HG03066 (cell line): ENCODE results near the gene INPP5K.
"Not testable (repeated sequence)": the region's sequence is repeated elsewhere in the genome, so short reads cannot be mapped to it uniquely, and the experiment has no call there.

Source experiments
- ATAC-seq: cut with Tn5 transposase; IDR thresholded peaks from one replicate; pipeline ENCODE4 v1.9.1; 2021; ENCODE audit warnings: low read depth; ENCODE audit not compliant: unreplicated experiment

The INPP5K gene

DNA sequence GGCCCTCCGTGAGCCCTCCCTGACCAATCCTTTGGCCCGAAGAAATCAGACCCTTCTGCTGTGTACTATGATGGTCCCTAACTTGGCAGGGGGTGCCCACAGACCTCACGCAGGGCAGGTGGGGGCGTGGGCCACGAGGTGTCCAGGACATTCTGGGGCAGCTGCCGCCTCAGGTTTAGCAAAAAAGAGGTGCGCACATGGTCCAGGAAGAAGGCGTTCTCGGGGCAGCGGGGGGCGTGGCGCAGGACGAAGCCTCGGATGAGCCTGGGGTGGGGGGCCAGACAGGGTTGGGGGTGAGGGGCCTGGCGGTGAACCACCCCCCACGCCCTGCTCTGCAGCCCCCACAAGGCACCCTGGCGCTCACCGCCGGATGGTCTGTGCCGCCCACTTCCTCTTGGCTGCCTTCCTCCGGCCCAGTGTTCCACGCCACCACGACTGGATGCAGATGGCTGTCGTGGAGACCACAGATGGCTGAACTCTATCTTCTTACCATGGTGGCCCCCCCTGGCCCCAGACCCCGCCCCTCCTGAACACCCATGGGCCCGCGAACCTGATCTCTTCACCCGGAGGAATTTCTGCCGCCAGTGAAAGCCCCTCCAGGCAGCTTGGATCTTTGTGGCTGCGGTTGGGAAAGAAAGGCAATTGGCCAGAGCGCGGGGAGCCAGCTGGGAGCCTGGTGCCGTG is 46.2 kb downstream of the INPP5K start:
- ATAC-seq, result no peak

DNA sequence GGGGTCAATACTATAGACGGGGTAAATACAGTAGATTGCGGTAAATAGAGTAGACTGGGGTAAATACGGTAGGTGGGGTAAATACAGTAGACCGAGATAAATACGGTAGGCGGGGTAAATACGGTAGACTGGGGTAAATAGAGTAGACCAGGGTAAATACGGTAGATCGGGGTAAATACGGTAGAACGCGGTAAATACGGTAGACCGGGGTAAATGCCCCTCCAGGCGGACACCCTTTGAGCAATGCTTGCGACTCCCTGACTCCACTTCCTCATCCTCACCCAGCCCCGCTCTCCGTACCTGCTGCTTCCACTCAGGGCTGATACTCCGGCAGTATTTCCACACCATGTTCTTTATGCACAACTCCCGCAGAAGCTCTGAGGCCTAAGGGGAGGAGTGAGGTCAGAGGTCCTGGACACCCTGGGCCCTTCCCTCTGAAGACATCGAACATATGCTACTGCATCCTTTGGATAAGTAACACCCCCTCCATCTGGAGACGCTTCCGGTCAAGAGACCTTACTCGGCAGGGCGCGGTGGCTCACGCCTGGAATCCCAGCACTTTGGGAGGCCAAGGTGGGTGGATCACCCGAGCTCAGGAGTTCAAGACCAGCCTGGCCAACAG is 47.1 kb downstream of the INPP5K start:
- ATAC-seq, result no peak

DNA sequence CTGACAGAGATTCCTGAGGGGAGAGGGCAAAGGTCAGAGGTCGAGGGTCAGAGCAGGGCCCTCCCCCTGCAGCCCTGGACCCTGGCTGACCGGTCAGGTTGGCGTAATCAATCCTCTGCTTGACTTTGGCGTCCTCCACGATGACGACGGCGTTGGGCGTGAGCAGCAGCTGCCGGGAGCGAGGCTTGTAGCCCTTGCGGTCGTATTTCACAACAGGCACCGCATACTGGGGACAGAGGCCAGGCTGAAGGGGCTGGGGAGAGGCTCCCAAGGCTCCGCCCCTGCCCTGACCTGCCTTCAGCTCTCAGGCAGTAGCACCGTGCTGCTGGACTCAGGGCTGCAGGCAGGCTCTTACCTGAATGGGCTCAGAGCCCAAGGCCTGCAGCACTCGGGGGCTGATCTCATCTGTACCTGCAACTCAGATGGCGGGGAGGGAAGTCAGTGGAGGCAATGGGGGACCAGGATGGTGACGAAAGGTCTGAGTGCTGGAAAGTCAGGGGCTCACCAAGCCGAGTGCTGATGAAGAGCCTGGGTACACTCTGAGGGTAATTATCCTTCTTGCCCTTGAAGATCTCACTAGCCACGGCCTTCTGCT is 48.4 kb downstream of the INPP5K start:
- no peak for ATAC-seq

DNA sequence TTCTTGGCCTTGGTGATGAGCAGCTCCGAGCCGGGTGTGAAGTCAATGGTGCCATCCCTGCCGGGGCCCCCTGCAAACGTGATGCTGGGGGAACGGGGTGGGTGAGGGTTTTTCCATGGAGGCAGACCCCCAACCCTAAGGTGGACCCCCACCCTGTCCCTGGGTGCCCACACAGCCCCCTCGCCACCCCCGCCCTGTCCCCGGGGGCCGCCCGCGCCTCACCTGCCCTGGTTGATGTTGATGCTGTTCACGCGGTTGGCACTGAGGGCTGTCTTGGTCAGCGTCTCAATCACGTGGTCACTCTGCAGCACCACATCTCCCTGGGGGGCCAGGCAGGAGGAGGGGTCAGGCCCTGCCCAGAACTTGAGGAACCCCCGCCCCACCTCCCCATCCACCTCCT is 49.2 kb downstream of the INPP5K start:
- ATAC-seq, result no peak

DNA sequence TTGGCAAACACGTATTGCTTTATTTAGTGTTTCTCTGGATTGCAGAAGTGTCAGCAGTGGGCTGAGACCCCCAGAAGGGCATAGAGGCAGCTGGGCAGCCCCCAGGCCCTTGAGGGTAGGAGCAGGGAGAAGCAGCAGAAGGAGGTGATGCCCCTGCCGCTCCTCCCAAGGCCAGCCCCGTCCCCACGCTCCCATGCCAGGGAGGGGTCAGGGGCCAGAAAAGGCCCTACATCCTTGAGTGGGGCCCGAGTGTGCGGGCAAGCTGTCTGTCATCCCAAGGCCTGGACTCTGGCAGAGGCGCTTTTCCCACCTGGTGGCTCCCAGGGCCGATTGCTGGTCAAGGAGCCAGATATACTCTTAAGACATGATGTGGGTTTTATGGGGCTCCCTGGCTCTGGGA is 52.2 kb downstream of the INPP5K start:
- no peak for ATAC-seq

DNA sequence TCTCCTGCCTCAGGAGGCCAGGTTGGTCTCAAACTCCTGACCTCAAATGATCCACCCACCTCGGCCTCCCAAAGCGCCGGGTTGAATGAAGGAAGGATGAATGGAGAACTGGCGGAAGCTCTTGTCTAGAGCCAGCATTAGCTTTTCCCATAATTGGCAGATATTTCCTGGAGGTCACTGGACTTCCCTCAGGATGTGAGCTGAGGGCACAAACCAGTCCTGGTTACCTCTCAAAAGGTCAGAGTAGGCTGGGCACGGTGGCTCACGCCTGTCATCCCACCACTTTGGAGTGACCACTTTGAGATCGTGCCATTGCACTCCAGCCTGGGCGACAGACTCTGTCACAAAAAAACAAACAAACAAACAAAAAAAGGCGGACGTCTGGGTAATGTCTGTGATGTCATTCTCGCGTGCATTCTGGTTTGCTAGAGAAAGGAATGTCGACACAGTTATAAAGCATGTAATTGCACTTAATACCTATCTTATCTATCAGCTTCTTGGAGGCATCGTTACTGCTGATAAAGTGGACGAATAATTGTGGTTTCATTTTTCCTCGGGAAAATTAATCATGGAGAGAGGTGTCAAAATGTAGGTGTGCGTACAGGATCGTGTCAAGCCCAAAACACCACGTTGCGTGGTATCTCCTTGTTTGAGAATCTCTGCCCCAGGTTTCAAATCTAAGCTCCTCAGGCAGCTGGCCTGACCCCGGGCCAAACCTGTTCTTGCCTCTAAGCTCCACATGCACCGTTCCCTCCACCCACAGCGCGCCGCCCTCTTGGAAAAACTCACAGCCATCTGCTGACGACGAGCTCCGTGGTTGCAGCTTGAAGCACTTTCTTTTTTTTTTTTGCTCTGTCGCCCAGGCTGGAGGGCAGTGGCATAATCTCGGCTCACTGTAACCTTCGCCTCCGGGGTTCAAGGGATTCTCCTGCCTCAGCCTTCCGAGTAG is 54.0 kb downstream of the INPP5K start:
- ATAC-seq, result no peak

DNA sequence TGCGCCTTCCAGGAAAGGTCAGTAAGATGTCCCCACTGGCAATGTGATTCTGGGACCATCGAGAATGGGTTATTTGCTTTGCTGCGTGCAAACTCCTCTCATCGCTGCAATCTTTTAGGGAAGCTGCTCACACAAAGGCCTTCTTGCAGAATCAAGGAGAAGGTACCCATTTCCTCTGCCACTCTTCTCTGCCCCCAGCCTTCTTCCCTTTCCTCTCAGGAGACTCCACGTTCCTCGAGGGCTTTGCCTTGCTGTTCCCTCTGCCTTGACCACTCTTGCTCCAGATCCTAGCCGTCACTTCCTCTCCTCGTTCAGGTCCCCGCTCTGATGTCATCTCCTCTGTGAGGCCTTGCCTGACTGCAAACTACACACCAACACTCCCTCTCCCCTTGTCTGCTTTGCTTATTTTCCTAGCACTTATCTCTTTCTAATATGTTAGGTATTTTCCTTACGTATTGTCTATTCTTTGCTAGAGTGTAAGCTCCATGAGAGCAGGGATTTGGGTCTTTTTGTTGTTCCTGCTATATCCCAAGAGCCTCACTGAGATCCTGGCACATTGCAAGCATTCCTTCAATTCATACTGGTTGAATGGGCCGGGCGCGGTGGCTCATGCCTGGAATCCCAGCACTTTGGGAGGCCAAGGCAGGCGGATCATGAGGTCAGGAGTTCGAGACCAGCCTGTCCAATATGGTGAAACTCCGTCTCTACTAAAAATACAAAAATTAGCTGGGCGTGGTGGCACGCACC is 55.0 kb downstream of the INPP5K start:
- ATAC-seq, result no peak

DNA sequence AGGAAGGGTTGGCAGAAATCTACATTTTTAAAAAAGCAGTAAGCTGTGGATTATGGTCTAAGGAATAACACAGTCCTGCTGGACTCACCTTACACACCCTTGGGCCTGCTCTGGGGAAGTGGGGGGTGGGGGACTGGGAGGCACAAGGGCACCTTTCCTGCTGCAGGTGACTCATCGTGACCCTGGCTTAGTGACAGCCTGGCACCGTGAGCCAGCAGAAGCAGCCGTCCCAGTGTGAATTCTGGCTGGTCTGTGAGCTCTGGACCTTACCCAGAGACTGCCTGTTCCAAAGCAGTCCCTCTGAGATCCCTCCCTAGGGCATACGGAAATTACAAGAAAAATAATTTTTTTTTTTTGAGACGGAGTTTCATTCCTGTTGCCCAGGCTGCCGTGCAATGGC is 56.2 kb downstream of the INPP5K start:
- ATAC-seq, result no peak

DNA sequence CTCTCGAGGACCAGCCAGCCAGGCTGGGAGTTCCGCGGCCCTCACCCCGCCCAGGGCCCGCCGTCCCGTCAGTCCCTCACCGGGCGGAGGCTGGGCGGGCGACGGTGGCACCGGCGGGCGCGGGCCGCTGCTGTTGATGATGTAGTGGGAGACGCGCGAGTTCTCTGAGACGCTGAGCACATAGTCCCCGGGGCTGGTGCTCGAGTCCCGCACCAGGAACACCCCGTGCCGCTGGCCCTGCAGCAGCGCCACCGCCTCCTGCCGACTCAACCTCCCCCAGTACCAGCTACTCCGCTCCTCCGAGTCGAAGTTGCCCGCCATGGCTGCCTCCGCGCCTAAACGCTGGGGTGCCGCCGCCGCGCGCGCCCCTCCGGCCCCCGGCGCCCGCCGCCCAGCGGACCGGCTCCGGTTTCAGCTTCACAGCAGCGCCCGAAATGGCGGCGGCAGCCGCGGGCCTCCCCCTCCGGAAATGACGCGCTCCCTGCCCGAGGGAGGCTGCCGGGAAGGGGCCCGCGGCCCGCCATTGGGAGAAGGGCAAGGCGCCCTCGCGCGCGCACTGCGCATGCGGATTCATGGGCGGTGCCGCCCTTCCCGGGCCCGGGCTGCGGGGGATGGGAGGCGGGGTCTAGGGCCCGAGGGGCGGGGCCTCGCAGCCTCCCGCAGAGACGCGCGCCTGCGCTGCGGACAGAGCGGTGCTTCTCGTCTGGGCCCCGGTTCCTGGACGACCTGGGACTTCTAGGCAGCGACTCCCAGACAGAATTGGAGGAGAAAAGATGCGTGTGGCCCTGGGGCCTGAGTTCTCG is 60.4 kb downstream of the INPP5K start, which contains the start of gene CRK:
Gene CRK (minus strand): TSS at position 436 of the 803 bp plus-strand sequence. CDS start 115 bp downstream, at position 321.
- ATAC-seq, result peak; percentile 82

DNA sequence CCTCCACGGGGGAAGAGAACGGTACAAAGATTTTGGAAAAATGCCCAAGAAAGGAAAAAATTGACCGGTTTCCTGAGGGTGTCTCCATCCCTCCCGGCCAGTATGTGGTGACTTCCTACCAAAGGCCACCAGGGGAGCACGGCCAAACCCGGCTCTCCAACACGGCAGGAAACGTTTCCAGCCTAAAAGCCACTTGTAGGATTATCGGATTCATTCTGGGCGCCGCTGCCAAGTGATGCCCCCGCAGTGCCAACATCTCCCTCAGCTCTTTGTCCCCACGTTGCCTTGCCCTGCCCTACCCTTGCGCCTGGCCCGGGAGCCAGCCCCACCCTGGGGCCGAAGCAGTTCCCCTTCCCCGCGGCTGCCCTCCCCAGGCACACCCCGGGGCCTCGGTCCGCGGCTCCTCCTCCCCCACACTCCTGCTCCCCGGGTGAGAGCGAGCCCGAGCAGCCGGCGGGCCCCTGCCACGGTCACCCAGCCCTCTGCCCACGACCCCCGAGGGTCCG is 61.1 kb downstream of the INPP5K start:
- peak; percentile 23 for ATAC-seq

DNA sequence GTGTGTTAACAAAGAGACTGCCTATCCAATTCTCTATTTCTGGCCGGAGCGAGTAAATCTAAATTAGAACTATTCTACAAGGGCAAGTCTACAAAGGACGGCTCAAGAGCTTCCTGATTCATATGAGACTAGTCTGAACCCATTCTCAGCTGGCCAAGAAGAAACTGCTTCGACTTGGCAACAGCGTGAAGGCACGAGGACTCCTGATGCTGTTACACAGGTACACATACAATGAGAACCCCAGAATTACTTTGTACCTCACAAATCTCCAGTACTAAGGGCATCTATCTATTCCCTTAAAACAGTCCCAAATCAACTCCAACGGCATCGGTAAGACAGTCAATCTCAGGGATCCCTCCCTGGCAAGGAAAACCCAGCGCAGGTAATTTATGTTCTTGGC is 61.9 kb downstream of the INPP5K start:
- ATAC-seq, result no peak

DNA sequence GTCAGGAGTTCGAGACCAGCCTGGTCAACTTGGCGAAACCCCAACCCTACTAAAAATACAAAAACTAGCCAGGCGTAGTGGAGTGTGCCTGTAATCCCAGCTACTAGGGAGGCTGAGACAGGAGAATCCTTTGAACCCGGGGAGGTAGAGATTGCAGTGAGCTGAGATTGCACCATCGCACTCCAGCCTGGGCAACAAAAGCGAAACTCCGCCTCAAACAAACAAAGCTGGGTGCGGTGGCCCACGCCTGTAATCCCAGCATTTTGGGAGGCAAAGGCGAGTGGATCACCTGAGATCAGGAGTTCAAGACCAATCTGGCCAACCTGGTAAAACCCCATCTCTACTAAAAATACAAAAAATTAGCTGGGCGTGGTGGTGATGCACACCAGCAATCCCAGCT is 62.7 kb downstream of the INPP5K start:
- ATAC-seq, result not testable (repeated sequence)

DNA sequence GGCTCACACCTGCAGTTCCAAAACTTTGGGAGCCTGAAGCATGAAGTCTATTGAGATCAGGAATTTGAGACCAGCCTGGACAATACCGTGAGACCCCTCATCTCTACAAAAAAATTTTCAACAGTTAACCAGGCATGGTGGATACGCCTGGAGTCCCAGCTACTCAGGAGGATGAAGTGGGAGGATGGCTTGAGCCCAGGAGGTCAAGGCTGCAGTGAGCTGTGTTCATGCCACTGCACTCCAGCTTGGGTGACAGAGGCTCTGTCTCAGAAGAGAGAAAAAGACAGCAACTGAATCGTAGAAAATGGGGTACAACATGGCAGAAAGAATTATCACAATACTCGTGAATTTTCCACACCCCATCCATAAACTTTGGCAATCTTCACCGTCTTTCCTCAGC is 63.6 kb downstream of the INPP5K start:
- ATAC-seq, result no peak

DNA sequence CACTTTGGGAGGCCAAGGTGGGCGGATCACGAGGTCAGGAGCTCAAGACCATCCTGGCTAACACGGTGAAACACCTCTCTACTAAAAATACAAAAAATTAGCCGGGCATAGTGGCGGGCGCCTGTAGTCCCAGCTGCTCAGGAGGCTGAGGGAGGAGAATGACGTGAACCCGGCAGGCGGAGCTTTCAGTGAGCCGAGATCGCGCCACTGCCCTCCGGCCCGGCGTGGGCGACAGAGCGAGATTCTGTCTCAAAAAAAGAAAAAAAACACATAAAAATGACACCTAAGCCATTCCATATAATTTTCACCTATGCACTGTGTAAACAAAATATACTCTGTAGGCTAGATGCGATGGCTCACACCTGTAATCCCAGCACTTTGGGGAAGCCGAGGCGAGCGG is 66.2 kb downstream of the INPP5K start:
- ATAC-seq, result not testable (repeated sequence)

DNA sequence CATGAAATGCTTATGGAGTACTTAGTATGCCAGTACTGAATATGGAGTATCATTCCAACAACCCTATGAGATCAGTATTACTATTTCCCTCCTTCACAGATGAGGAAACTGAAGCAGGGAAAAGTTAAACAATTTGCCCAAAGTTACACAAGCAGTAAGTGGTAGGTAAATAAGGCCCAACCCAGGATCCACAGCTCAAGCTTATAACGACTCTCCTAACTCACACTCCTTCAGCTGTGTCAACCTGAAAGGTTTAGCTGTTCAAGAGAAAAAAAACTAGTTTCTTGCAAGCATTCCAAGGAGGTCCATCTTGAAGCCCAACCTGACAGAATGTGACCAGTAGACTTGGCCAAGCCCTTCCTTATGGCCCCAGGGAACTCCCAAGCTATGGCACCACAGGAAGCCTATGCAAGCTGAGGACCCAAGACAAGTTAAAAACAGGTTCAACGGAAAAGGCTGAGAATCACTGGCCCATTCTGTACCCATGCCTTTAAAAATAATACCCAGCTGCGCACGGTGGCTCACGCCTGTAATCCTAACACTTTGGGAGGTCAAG is 66.9 kb downstream of the INPP5K start:
- no peak for ATAC-seq

DNA sequence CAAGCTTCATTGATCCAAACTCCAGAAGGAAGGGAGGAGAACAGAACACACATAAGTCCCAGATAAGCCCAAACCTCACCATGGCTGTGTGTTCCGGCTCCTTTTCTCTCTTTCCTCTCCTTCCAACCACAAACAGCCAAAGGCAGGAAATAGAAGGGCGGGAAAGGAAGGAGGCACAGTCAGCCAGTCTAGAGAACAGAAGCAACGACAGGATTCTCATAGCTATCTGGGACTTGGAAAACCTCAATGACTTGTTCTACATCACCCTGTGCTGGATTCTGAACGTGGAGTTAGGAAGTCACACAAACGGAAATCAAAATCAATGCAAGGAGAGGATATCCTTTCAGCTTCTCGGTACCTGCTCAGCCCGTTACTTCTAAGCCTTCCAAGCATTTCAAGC is 69.4 kb downstream of the INPP5K start:
- ATAC-seq, result no peak

DNA sequence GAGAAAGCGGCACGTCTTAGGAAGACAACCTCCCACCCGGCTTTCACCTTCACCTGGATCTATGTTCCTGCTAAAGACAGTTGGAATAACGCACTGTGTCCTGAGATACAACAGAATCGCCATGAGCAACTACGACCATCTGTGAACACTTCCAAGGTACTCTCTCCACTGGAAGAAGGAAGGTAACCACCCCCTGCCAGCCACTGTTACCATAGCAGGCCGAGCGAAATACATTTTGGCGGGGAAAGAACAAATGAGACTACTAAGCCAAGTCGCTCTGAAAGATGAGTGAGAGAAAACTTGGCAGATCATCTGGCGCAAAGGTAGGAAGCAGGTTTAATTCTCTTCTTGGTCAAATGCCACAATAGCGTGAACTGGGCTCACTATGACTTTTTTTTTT is 70.2 kb downstream of the INPP5K start:
- ATAC-seq, result no peak

DNA sequence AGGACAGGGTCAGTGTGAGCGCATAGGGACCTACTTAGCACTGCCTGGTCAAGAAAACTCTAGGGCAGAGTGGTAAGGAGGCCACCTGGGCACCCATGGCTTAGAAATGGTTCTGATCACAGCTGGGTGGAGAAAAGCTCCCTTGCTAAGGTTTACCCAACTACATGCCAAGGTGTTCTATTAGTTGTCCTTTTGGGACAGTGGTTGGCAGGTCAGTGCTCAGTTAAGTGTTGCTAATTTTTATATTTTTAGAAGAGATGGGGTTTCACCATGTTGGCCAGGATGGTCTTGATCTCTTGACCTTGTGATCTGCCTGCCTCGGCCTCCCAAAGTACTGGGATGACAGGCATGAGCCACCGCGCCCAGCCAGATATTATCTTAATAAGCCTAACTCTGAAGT is 70.7 kb downstream of the INPP5K start:
- ATAC-seq, result not testable (repeated sequence)
